IPS DF 4.7 (cell line): Measurements from ENCODE around the gene MRPL51.
"Not testable (repeated sequence)": the region's sequence is repeated elsewhere in the genome, so short reads cannot be mapped to it uniquely, and the experiment has no call there.

Source experiments
- DNase-seq: peaks from one replicate; pipeline ENCODE4 v3.0.0-alpha.2; 2013; ENCODE audit warnings: low spot score; ENCODE audit errors: extremely low read depth

The MRPL51 gene

DNA sequence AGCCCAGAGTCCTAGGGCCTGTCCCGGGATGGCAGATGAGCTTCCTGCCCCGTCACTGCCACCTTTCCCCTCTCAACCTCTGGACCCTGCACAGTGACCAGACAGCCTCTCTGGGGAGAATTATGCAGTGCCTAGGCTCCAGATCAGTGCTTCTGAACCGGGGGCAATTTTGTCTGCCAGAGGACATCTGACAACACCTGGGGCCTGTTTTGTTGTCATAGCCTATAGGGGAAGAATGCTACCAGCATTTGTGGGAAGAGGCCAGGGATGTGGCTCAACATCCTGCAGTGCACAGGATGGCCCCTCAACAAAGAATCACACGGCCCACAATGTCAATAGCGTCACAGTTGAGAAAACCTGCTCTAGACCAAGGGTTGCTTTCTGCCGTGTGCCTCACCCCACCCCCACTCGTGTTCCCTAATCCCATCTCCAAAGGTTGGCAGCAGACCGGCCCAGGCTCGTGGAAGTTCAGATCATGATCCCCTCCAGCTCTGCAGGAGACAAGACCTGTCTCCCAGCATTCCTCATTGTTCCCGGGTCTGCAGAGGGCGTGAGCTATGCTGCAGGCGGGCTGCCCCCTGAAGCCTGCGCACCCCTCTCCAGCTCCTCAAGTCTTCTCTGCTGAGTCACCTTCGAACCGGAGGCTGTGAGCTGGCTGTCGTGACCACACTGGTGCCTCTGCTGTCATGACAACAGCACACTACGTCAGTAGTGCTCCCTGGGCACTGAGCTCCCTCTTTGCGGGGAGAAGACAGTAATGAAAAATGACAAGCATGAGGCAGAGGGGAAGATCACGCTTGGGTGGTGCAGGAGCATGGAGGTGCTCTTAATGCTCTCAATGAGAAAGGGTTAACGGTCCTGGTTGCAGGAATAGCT is 39.2 kb upstream of the MRPL51 start:
- DNase-seq: no peak

DNA sequence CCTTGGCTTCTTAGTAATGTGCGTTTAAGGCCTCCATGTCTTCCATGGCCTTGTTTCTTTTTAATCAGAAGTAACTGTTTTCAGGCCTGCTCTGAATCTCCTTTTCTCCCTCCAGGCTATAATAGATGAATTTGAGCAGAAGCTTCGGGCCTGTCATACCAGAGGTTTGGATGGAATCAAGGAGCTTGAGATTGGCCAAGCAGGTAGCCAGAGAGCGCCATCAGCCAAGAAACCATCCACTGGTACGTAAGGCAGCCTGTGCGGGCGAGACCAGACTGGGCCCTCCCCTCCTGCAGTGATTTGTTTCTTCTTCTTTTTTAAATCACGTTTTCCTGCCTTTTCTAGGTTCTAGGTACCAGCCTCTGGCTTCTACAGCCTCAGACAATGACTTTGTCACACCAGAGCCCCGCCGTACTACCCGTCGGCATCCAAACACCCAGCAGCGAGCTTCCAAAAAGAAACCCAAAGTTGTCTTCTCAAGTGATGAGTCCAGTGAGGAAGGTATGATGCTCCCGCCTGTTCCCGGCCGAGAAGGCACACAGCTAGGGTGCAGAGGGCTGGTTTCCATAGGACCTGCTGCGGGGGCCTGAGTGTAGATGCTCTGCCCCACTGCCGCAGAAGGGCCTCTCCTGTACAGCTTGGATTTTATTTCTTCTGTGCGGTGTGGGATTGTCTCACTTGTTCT is 37.7 kb upstream of the MRPL51 start:
- DNase-seq: no peak

DNA sequence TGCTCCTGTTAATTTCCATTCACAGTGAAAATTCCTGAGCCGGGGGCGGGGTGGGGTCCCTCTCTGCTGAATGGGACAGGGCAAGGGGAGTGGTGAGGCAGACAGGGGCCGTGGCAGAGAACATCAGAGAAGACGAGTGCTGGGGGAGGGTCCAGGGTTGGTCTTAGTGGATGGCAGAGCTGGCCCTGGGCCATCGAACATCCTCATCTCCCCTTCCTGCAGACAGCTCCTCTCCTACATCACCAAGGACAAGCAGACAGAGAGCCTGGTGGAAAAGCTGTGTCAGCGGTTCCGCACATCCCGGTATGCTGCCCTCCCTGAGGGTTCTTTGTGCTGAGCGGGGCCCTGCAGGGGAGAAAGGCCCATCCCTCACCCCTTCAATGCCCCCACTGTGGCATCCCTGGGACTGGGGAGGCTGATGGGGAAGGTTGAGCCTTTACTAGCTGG is 36.3 kb upstream of the MRPL51 start:
- DNase-seq: no peak

DNA sequence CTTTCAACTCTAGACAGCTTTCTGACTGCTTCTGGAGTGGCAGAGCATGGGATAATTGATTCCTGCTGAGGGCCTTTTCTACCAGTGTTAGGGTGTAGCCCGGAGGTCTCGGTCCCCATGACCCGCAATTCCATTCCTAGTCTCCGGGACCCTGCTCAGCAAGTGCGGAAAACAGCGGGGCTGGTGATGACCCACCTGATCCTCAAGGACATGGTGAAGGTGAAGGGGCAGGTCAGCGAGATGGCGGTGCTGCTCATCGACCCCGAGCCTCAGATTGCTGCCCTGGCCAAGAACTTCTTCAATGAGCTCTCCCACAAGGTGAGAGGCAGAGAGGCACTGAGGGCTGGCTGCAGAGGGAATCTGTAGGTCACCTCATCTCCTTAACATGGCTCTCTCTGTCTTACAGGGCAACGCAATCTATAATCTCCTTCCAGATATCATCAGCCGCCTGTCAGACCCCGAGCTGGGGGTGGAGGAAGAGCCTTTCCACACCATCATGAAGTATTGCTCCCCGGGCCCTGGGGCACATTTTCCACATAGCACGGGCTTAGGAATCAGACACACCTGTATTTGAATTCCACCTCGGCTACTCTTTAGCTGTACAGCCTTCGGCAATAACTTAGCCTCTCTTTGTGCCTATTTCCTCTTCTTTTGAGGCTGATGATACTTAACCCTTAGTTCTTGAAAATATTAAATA is 35.6 kb upstream of the MRPL51 start:
- no peak for DNase-seq

DNA sequence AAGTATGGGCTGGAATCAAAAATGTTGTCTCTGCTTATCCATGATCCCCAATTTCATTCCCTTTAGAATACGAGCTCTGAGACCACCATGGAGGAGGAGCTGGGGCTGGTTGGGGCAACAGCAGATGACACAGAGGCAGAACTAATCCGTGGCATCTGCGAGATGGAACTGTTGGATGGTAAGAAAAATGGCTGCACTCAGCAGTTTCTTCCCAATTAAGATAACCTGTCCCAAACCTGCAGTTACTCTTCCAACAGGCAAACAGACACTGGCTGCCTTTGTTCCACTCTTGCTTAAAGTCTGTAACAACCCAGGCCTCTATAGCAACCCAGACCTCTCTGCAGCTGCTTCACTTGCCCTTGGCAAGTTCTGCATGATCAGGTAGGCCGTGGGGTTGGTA is 34.6 kb upstream of the MRPL51 start:
- DNase-seq: no peak

DNA sequence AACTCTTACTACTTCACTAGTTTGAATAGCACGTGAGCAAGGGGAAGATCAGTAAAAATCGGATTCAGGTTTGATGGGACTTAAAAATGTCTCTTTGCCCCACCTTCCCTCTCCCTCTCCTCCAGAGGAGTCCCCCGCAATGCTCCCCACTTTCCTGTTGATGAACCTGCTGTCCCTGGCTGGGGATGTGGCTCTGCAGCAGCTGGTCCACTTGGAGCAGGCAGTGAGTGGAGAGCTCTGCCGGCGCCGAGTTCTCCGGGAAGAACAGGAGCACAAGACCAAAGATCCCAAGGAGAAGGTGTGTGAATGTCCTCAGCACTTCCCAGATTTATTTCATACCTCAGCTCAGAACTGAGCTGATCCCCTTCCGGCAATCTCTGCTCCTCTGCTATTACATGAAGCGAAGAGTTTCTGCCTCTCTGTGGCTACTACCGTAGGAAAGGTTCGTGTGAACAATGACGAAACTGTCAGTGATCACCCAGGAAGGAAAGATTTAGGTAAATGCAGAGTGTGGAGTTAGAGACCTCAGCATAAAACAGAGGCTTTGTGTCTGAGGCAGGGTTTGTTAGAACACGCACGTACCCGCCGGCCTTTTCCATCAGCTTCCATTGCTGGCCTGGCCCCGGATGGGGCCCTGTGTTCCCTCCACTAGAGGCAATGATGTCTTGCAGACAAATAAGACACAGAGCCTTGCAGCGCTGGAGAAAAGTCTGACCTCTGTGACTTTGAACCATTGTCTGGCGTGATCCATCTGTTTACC is 33.9 kb upstream of the MRPL51 start:
- no peak for DNase-seq

DNA sequence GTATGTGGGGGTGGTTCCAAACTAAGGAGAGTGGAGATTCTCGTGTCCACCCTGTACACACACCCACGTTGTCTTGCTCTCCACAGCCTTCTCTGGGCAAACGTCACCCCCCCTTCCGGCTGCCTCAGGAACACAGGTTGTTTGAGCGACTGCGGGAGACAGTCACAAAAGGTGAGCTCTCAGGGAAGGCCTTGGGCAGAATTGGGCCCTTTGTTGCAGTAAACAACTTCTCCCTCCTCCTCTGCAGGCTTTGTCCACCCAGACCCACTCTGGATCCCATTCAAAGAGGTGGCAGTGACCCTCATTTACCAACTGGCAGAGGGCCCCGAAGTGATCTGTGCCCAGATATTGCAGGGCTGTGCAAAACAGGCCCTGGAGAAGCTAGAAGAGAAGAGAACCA is 33.1 kb upstream of the MRPL51 start:
- DNase-seq: no peak

DNA sequence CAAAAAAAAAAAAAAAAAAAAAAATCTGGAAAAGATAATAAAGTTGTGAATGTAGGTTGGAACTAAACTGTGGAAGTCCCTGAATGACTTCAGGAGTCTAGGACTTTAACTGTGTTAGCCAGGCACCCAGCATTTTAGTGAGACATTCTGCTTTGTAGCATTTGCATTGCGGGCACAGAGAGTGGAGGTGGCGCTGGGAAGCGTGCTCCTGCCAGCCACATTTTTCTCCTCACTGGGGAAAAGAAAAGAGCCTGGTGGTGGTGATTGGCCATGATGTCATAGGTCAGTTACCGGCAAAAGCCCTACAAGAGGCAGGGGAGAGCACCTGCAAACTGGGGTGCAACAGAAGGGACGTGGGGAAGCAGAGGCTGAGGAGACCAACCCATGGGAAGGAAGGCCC is 31.6 kb upstream of the MRPL51 start:
- no peak for DNase-seq

DNA sequence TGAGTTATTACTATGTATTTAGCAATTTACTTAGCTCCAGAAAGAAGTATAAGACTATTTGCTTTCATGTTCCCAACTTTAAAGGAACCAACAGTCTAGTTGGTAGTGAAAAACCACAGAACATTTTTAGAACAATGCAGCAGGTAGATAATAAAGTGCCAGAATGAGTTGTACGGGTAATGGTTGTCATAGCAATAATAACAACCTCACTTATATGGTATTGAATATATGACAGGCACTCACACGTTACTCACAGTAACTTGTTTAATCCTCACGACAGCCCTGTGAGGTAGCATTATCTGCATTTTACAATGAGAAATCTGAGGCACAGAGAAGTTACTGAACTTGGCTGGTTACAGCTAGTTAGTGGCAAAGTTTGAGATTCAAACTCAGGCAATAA is 30.6 kb upstream of the MRPL51 start:
- DNase-seq: no peak

DNA sequence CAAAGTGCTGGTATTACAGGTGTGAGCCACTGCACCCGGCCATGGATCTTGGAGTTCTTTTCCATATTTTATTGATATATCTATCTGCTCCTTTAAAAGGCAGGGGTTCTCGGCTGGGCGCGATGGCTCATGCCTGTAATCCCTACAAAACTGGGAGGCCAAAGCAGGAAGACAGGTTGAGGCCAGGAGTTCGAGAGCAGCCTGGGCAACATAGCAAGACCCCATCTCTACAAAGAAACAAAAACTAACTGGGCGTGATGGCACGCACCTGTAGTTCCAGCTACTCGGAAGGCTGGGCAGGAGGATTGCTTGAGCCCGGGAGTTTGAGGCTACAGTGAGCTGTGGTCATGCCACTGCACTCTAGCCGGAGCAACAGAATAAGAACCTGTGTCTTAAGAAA is 29.1 kb upstream of the MRPL51 start:
- no peak for DNase-seq

DNA sequence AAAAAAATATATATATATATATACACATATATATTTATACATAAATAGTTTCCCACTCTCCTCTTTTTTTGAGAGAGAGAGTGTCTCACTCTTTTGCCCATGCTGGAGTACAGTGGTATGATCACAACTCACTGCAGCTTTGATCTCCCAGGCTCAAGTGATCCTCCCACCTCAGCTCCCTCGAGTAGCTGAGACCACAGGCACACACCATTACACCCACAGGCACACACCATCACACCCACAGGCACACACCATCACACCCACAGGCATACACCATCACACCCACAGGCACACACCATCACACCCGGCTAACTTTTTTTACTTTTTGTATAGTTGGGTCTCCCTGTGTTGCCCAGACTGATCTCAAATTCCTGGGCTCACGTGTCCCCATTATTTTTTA is 27.1 kb upstream of the MRPL51 start:
- DNase-seq: no peak

DNA sequence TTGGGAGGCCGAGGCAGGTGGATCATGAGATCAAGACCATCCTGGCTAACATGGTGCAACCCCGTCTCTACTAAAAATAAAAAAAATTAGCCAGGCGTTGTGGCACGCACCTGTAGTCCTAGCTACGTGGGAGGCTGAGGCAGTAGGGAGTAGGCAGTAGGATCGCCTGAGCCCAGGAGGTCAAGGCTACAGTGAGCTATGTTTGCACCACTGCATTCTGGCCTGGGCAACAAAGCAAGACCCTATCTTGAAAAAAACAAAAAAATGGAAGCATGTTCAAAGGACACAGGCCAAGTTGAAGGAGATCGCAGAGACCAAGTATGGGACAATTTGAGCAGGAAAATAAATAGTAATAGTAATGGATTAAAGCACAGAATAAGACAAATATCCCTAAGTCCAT is 15.0 kb upstream of the MRPL51 start:
- no peak for DNase-seq

DNA sequence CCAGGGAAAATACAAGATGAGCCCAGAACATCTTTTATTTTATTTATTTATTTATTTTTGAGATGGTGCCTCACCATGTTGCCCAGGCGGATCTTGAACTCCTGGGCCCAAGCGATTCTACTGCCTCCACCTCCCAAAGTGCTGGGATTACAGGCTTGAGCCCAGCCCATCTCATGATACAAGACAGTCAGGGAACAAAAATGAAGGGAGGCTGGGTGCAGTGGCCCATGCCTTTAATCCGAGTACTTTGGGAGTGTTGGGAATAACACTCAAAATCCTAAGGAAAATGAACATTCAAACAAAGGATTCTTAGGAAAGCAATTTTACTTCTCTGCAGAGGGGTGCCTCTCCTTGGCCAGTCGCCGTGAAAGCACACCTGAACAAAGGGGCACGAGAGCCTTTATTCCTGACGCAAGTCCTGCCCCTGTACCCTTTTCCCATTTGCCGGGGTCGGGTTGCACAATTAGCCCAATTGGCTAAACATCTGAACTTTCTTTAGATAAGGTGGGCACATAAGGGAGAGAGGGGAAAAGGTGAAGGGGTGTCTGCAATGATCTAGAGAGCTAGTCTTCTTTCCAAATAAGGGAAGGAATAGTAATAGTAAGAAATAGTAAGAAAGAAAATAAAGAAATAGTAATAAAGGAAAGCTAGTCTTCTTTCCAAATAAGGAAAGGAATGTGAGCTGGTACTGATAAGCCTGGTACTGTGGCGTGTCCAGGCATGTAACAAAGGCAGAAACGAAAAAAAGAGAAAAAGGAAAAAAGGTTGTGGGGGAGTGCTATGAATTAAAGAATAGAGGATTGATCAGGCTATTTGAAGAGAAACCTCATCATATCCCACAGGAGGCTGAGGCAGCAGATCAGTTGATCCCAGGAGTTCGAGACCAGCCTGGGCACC is 14.3 kb upstream of the MRPL51 start:
- DNase-seq: no peak

DNA sequence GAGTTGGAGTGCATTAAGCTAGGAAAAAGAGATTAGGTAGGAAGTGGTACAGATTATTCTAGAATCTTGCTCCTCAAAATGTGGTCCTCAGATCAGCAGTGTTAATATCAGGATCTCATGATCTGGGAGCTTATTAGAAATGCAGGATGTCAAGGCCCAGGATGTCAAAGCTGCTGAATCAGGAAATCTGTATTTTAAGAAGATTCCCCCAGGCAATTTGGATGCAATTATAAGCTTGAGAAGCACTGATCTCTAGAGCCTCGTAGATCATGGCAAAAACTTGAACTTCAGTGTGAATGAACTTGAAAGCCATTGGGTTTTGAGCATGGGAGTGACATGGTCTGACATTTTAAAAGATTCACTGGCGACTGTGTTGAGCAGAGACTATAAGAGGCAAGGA is 7.4 kb upstream of the MRPL51 start:
- no peak for DNase-seq

DNA sequence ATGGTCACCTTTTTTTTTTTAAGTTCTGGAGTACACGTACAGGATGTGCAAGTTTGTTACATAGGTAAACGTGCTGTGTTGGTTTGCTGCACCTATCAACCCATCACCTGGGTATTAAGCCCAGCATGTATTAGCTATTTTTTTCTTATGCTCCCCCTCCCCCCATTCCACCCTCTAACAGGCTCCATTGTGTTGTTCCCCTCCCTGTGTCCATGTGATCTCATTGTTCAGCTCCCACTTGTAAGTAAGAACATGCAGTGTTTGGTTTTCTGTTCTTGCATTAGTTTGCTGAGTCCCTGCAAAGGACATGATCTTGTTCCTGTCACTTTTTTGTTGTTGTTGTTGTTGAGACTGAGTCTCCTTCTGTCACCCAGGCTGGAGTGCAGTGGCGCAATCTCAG is 4.2 kb upstream of the MRPL51 start:
- not testable (repeated sequence) for DNase-seq

DNA sequence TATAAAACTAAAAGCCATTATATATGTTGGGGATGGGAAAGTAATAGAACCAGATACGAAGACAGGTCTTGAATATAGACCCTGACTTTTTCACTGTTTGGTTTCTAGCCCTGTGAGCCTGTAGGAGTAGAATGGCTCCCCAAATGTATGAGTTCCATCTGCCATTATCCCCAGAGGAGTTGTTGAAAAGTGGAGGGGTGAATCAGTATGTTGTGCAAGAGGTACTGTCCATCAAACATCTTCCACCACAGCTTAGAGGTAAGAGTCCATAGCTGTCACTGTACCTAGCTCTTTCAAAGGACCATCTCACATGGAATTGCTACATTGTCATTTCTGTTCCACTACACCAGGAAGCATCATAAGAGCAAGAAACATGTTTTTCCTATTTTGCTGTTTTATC is 1.9 kb upstream of the MRPL51 start:
- no peak for DNase-seq

DNA sequence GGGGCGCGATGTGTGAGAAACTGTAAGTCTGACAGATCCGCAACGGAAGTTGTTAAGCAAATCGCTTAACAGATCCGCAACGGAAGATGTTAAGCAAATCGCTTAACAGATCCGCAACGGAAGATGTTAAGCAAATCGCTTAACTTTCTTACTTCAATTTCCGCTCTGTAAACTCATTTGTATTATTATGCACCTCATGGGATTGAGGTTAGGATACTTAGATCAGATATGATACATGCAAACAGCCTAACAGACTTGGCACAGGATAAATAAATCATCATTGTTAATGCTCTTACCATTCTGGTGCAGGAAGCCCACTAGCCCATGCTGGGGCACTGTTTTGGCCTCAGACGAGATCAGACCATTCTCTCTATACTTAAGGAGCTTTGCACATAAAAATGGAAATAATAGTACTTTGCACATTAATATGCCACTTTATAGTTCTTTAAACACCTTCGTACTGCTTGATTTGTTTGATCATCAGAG is 1.2 kb upstream of the MRPL51 start:
- no peak for DNase-seq

DNA sequence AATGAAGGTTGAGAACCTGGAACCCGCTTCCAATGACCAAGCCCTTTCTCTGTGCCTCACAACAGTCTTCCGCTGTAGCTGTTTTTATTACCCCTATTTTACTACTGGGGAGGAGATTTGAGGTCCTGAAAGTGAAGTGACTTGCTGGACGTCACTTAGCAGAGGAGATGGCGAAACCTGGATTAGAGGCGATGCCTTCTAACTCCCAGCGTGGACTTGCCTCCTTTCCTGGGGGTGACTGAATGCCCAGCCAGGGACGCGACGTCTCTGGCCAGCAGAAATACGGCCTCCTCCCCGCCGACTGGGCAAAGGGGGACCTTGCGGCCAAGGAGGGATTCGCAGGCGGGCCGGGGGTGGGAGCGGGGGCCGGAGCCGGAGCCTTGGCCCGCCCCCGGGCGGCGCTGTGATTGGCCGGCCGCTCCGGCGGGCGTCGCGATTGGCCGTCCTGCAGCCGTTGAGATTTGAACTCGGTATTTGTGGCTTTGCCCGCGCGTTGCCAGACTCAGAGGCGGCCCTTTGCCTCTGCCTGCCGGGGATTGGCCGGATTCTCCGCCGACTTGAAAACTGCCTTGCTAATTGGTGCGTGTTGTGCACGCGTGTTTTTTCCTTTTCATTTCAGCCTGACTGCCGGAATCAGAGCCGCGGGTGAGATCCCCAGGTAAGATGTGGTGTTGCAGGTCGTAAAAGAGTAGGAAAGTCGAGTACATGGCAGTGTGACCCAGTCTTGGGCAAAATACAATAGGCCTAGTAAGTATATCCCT is 615 bp upstream of the MRPL51 start, which contains the start of gene NCAPD2:
Gene NCAPD2 (plus strand): TSS at position 606 of the 761 bp plus-strand sequence. CDS start 997 bp downstream, outside the sequence.
- DNase-seq: peak; percentile 72

DNA sequence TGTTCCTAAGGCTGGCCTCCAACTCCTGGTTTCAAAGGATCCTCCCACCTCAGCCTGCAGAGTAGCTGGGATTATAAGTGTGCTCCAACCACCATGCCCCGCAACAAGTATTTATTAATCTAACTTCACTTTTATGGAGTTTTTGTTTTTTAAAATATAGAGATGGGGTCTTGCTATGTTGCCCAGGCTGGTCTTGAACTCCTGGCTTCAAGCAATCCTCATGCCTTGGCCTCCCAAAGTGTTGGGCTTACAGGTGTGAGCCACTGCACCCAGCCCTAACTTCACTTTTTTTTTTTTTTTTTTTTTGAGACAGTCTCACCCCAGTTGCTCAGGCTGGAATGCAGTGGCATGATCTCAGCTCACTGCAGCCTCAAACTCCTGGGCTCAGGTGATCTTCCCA is 2.4 kb downstream of the MRPL51 start:
- not testable (repeated sequence) for DNase-seq
